H9 (cell line): ENCODE measurements around the gene STOM. TPM values are rescaled to one million over a fixed set of nuclear protein-coding genes. Genes with fewer than 3 reads are reported as not detected.

Source experiments
- DNase-seq: peaks from one replicate; pipeline ENCODE4 v3.0.0-alpha.2; 2017
- H2AFZ ChIP-seq: one replicate; pipeline ENCODE4 v1.6.1; 2013; ENCODE audit warnings: mild to moderate bottlenecking, low read length, control low read depth, moderate library complexity
- H2AK5ac ChIP-seq: 2 replicates; pipeline ENCODE4 v1.6.1; 2013; ENCODE audit warnings: low read length, control low read depth, mixed read lengths; ENCODE audit not compliant: insufficient read length
- H2BK120ac ChIP-seq: one replicate; pipeline ENCODE4 v1.6.1; 2013; ENCODE audit warnings: low read depth, mild to moderate bottlenecking, low read length, control low read depth, inconsistent platforms; ENCODE audit not compliant: poor library complexity, severe bottlenecking
- H2BK12ac ChIP-seq: 2 replicates; pipeline ENCODE4 v1.6.1; 2013; ENCODE audit warnings: low read length, control low read depth, mixed read lengths, low read depth; ENCODE audit not compliant: insufficient read length
- H2BK15ac ChIP-seq: 2 replicates; pipeline ENCODE4 v1.6.1; 2013; ENCODE audit warnings: low read depth, low read length, control low read depth
- H2BK20ac ChIP-seq: one replicate; pipeline ENCODE4 v1.6.1; 2013; ENCODE audit warnings: low read depth, mild to moderate bottlenecking, low read length, control low read depth, inconsistent platforms; ENCODE audit not compliant: poor library complexity, severe bottlenecking
- H2BK5ac ChIP-seq: 2 replicates; pipeline ENCODE4 v1.6.1; 2013; ENCODE audit warnings: low read length, control low read depth, mixed read lengths; ENCODE audit not compliant: insufficient read length
- H3K14ac ChIP-seq: 2 replicates; pipeline ENCODE4 v1.6.1; 2013; ENCODE audit warnings: low read length, control low read depth; ENCODE audit not compliant: insufficient read depth
- H3K18ac ChIP-seq: 2 replicates; pipeline ENCODE4 v1.6.1; 2013; ENCODE audit warnings: low read depth, mild to moderate bottlenecking, mixed read lengths, low read length, control low read depth; ENCODE audit not compliant: insufficient read length
- H3K23ac ChIP-seq: 2 replicates; pipeline ENCODE4 v1.6.1; 2013; ENCODE audit warnings: low read length, control low read depth, mixed read lengths, low read depth; ENCODE audit not compliant: insufficient read length
- H3K23me2 ChIP-seq: 2 replicates; pipeline ENCODE4 v1.6.1; 2013; ENCODE audit warnings: low read depth, mild to moderate bottlenecking, mixed read lengths, low read length, control low read depth; ENCODE audit not compliant: insufficient read length, poor library complexity, severe bottlenecking
- H3K27ac ChIP-seq: 2 replicates; pipeline ENCODE4 v1.5.1; 2013; ENCODE audit warnings: low read length, control low read depth, mixed read lengths, low read depth; ENCODE audit not compliant: insufficient read length
- H3K27me3 ChIP-seq: 2 replicates; pipeline ENCODE4 v1.6.1; 2013; ENCODE audit warnings: low read length, control low read depth, inconsistent platforms; ENCODE audit not compliant: insufficient read depth
- H3K4ac ChIP-seq: 2 replicates; pipeline ENCODE4 v1.6.1; 2013; ENCODE audit warnings: low read depth, mild to moderate bottlenecking, control low read depth, inconsistent platforms, low read length, moderate library complexity
- H3K4me1 ChIP-seq: 2 replicates; pipeline ENCODE4 v1.6.1; 2013; ENCODE audit warnings: low read length, control low read depth, inconsistent platforms; ENCODE audit not compliant: insufficient read depth
- H3K4me2 ChIP-seq: 2 replicates; pipeline ENCODE4 v1.6.1; 2013; ENCODE audit warnings: low read length, control low read depth, mixed read lengths; ENCODE audit not compliant: insufficient read length, insufficient read depth
- H3K56ac ChIP-seq: 2 replicates; pipeline ENCODE4 v1.6.1; 2013; ENCODE audit warnings: low read depth, mild to moderate bottlenecking, mixed read lengths, low read length, control low read depth; ENCODE audit not compliant: insufficient read length
- H3K79me1 ChIP-seq: 2 replicates; pipeline ENCODE4 v1.6.1; 2013; ENCODE audit warnings: low read depth, mild to moderate bottlenecking, moderate library complexity, low read length, control low read depth, inconsistent platforms; ENCODE audit not compliant: insufficient read depth, poor library complexity, severe bottlenecking
- H3K79me2 ChIP-seq: 2 replicates; pipeline ENCODE4 v1.6.1; 2013; ENCODE audit warnings: low read length, control low read depth, inconsistent platforms; ENCODE audit not compliant: insufficient read depth
- H3K9ac ChIP-seq: 2 replicates; pipeline ENCODE4 v1.6.1; 2013; ENCODE audit warnings: low read length, control low read depth, mixed read lengths; ENCODE audit not compliant: insufficient read length; ENCODE audit errors: extremely low read depth
- H3K9me3 ChIP-seq: one replicate; pipeline ENCODE4 v1.6.1; 2013; ENCODE audit warnings: low read depth, low read length, inconsistent platforms; ENCODE audit not compliant: control insufficient read depth
- H3T11ph ChIP-seq: one replicate; pipeline ENCODE4 v1.6.1; 2013; ENCODE audit warnings: mild to moderate bottlenecking, low read length, control low read depth, inconsistent platforms
- H4K20me1 ChIP-seq: one replicate; pipeline ENCODE4 v1.6.1; 2013; ENCODE audit not compliant: control insufficient read depth, insufficient read length, insufficient read depth
- H4K5ac ChIP-seq: 2 replicates; pipeline ENCODE4 v1.6.1; 2013; ENCODE audit warnings: low read depth, mild to moderate bottlenecking, mixed read lengths, low read length, control low read depth; ENCODE audit not compliant: insufficient read length
- H4K8ac ChIP-seq: replicated peaks from 2 replicates; pipeline ENCODE4 v1.6.1; 2013; ENCODE audit warnings: low read length, control low read depth, mixed read lengths, low read depth; ENCODE audit not compliant: insufficient read length
- H4K91ac ChIP-seq: 2 replicates; pipeline ENCODE4 v1.6.1; 2013; ENCODE audit warnings: low read depth, mild to moderate bottlenecking, moderate library complexity, mixed read lengths, low read length, control low read depth; ENCODE audit not compliant: insufficient read length
- H3K27ac Mint-ChIP-seq, 3 experiments: 2 replicates in 2 of 3; 3 replicates in 1 of 3; pipeline ENCODE4 v1.8.0; 2020 to 2021; ENCODE audit warnings: mixed read lengths in 3 of 3, mild to moderate bottlenecking in 1 of 3, moderate library complexity in 1 of 3
- H3K27me3 Mint-ChIP-seq: 2 replicates; pipeline ENCODE4 v1.8.0; 2021; ENCODE audit warnings: low read depth, mild to moderate bottlenecking, moderate library complexity, mixed read lengths
- H3K36me3 Mint-ChIP-seq, 3 experiments: 2 replicates in 2 of 3; 3 replicates in 1 of 3; pipeline ENCODE4 v1.8.0; 2020 to 2021; ENCODE audit warnings: low read depth in 3 of 3, mixed read lengths in 3 of 3; ENCODE audit not compliant: insufficient read depth in 1 of 3
- H3K4me1 Mint-ChIP-seq, 2 experiments: 2 replicates each; pipeline ENCODE4 v1.8.0; 2020; ENCODE audit warnings: mixed read lengths in 2 of 2
- H3K4me3 Mint-ChIP-seq, 2 experiments: 2 replicates in 1 of 2; 3 replicates in 1 of 2; pipeline ENCODE4 v1.8.0; 2020 to 2021; ENCODE audit warnings: mild to moderate bottlenecking in 2 of 2, mixed read lengths in 2 of 2, moderate library complexity in 1 of 2
- H3K9me3 Mint-ChIP-seq, 2 experiments: 2 replicates in 1 of 2; 3 replicates in 1 of 2; pipeline ENCODE4 v1.8.0; 2020; ENCODE audit warnings: mild to moderate bottlenecking in 2 of 2, mixed read lengths in 2 of 2, moderate library complexity in 1 of 2
- WGBS: extraction: QIAGEN DNeasy Blood & Tissue Kit; methylation state at CpG from one replicate; pipeline ENCODE4 v1.1.7; 2013; ENCODE audit warnings: missing lambda C conversion rate, low lambda C conversion rate, mixed read lengths; ENCODE audit not compliant: insufficient read length; ENCODE audit errors: extremely low coverage; 5-methylcytosine and 5-hydroxymethylcytosine counted together
- total RNA-seq: library from RNA; stranded (reverse); gene quantifications from 2 replicates; pipeline ENCODE4 v1.2.1, GENCODE V29; 2021
- TF ChIP-seq, protein P1 (sequence below): fragments of 200-600 bp; sonication (generic); conservative IDR thresholded peaks from 3 replicates; pipeline ENCODE4 v1.8.0; 2021; ENCODE audit warnings: antibody characterized with exemption, mild to moderate bottlenecking

The STOM gene
- total RNA-seq, 1 experiment from 2014 or later = 15.3 TPM

DNA sequence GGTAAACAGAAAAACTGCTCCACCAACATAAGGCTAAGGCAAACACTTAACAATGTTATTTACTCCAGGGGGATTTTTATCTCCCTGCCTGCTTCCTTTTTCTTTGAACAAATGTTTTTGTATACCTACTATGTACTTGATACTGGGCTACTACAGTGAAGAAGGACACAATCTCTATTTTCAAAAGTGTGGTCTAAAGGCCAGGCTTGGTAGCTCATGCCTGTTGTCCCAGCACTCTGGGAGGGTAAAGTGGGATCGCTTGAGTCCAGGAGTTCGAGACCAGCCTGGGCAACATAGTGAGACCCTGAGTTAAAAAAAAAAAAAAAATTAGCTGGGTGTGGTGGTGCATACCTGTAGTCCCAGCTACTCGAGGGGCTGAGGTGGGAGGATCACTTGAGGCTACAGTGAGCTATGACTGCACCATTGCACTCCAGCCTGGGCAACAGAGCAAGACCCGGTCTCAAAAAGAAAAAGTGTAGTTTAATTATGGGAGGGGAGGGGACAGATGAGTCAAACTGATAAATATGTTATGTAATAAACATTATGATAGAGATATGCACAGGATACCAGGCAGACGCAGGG, 3.3 kb downstream of the STOM start:
- Mint-ChIP-seq H3K27ac (peak overlapping the region in 2 of 3 experiments; percentile 53 to 75; a peak in 2 of 7 replicates), H3K27me3 (peaks cover 35% of the 10 kb centered on the region), H3K4me1 (peaks cover 14 to 39% of the 10 kb centered on the region in 2 experiments), H3K4me3 (no peak overlapping the region; a peak in 1 of 5 replicates), H3K9me3 (peaks cover 0 to 5% of the 10 kb centered on the region in 2 experiments; a peak in 3 of 5 replicates), H3K36me3 (peaks cover 4 to 9% (median 6%) of the 10 kb centered on the region in 3 experiments; a peak in 6 of 7 replicates)
- no peak overlapping the region for H4K91ac ChIP-seq
- H2BK15ac ChIP-seq = no peak overlapping the region
- H4K8ac ChIP-seq = no peak overlapping the region
- H2AK5ac ChIP-seq = no peak overlapping the region
- no peak overlapping the region for H4K5ac ChIP-seq
- no peak overlapping the region for H3K4ac ChIP-seq
- H3K23me2 ChIP-seq = peaks cover 5% of the 10 kb centered on the region
- H3K27me3 ChIP-seq = no peaks in the 10 kb centered on the region; the same call in 1 of the 2 replicates
- H2AFZ ChIP-seq = no peak overlapping the region
- no peaks in the 10 kb centered on the region for H4K20me1 ChIP-seq
- no peak for DNase-seq
- no peak overlapping the region for H3K23ac ChIP-seq
- no CpG with 5 or more reads among the region's 5 CpGs for WGBS
- no peak overlapping the region for H2BK12ac ChIP-seq
- H3K79me1 ChIP-seq = no peaks in the 10 kb centered on the region
- no peak overlapping the region for H3K27ac ChIP-seq
- TF ChIP-seq, protein P1, sequence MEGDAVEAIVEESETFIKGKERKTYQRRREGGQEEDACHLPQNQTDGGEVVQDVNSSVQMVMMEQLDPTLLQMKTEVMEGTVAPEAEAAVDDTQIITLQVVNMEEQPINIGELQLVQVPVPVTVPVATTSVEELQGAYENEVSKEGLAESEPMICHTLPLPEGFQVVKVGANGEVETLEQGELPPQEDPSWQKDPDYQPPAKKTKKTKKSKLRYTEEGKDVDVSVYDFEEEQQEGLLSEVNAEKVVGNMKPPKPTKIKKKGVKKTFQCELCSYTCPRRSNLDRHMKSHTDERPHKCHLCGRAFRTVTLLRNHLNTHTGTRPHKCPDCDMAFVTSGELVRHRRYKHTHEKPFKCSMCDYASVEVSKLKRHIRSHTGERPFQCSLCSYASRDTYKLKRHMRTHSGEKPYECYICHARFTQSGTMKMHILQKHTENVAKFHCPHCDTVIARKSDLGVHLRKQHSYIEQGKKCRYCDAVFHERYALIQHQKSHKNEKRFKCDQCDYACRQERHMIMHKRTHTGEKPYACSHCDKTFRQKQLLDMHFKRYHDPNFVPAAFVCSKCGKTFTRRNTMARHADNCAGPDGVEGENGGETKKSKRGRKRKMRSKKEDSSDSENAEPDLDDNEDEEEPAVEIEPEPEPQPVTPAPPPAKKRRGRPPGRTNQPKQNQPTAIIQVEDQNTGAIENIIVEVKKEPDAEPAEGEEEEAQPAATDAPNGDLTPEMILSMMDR = no peak
- H2BK120ac ChIP-seq = no peak overlapping the region
- H3K9me3 ChIP-seq = no peaks in the 10 kb centered on the region
- no peak overlapping the region for H3K56ac ChIP-seq
- no peak overlapping the region for H3K14ac ChIP-seq
- no peak overlapping the region for H2BK20ac ChIP-seq
- H3K9ac ChIP-seq = no peak overlapping the region
- no peak overlapping the region for H3T11ph ChIP-seq
- no peaks in the 10 kb centered on the region for H3K79me2 ChIP-seq
- no peak overlapping the region for H3K18ac ChIP-seq
- H3K4me1 ChIP-seq = no peaks in the 10 kb centered on the region
- no peak overlapping the region for H3K4me2 ChIP-seq
- H2BK5ac ChIP-seq = no peak overlapping the region
